Measurements from ENCODE around the gene ATG4B.
A peak's percentile ranks its signal among the peaks of the same experiment; 100 is the strongest.

ATG4B gene

GRCh38 chr2:241703032-241703604 lies 65.6 kb downstream of the ATG4B start:
- DNase-seq (ENCODE audit: low spot score) = no peak
- peak overlapping the region; percentile 94 for H3K27ac ChIP-seq
- no peak for TF ChIP-seq CTCF (conservative IDR thresholded peaks at IDR 0.05; ENCODE audit: low read depth)
- POLR2A ChIA-PET (ENCODE audit: low non-redundant PET) = no interaction called here
- CTCF ChIA-PET = interaction anchor here (0.7 to 1.1 kb wide), 4 partner anchors 10 to 257 kb away, joined by 3 to 7 read pairs (median 3); no protein-coding TSS in a partner anchor

- CTCF ChIA-PET = no interaction called here
- no peak for DNase-seq (ENCODE audit: low spot score)
- TF ChIP-seq CTCF (conservative IDR thresholded peaks at IDR 0.05; ENCODE audit: low read depth) = no peak
- H3K27ac ChIP-seq = no peak overlapping the region
- POLR2A ChIA-PET (ENCODE audit: low non-redundant PET) = no interaction called here
Observed at GRCh38 chr2:241706537-241706936, 69.0 kb downstream of the ATG4B start.

GRCh38 chr2:241708879-241709278 lies 71.4 kb downstream of the ATG4B start:
- ChIA-PET POLR2A (ENCODE audit: low non-redundant PET) (no interaction called here), CTCF (no interaction called here)
- no peak for TF ChIP-seq CTCF (conservative IDR thresholded peaks at IDR 0.05; ENCODE audit: low read depth)
- no peak for DNase-seq (ENCODE audit: low spot score)
- H3K27ac ChIP-seq = no peak overlapping the region

- DNase-seq (ENCODE audit: low spot score) = no peak
- no peak for TF ChIP-seq CTCF (conservative IDR thresholded peaks at IDR 0.05; ENCODE audit: low read depth)
- ChIA-PET POLR2A (ENCODE audit: low non-redundant PET) (no interaction called here), CTCF (no interaction called here)
- H3K27ac ChIP-seq = no peak overlapping the region
Observed at GRCh38 chr2:241719093-241719492, 81.6 kb downstream of the ATG4B start.

GRCh38 chr2:241720099-241720498 lies 82.6 kb downstream of the ATG4B start:
- H3K27ac ChIP-seq = no peak overlapping the region
- DNase-seq (ENCODE audit: low spot score) = no peak
- ChIA-PET CTCF (no interaction called here), POLR2A (ENCODE audit: low non-redundant PET) (no interaction called here)
- TF ChIP-seq CTCF (conservative IDR thresholded peaks at IDR 0.05; ENCODE audit: low read depth) = no peak

- no peak for DNase-seq (ENCODE audit: low spot score)
- H3K27ac ChIP-seq = no peak overlapping the region
- POLR2A ChIA-PET (ENCODE audit: low non-redundant PET) = no interaction called here
- no peak for TF ChIP-seq CTCF (conservative IDR thresholded peaks at IDR 0.05; ENCODE audit: low read depth)
- CTCF ChIA-PET = no interaction called here
Observed at GRCh38 chr2:241720560-241720959, 83.1 kb downstream of the ATG4B start.
